HEK293 (cell line): ENCODE results near the gene MCM3AP.

Source experiments
- CTCF ChIA-PET: fragments of 350-600 bp; formaldehyde crosslinking; extraction: SDS; loops from one replicate; lab custom pipeline; 2021; ENCODE audit warnings: antibody characterized with exemption; lab: Yijun Ruan, JAX
- POLR2A ChIA-PET: fragments of 300-600 bp; formaldehyde crosslinking; extraction: SDS; loops from one replicate; lab custom pipeline; 2020; ENCODE audit warnings: antibody characterized with exemption, inconsistent platforms; lab: Yijun Ruan, JAX
- H3K27ac ChIP-seq: fragments of 200-500 bp; sonication (Bioruptor generic); 2 replicates; pipeline ENCODE4 v1.5.1; 2014; ENCODE audit warnings: low read depth, low read length, control low read depth, inconsistent platforms; ENCODE audit errors: extremely low read depth
- H3K36me3 ChIP-seq, 2 experiments: fragments of 200-500 bp in 1 of 2; sonication (Bioruptor generic) in 1 of 2; 1 replicate in 1 of 2; 2 replicates in 1 of 2; pipeline ENCODE4 v1.5.1; 2014 to 2017; ENCODE audit warnings: inconsistent platforms in 2 of 2, low read length in 2 of 2; ENCODE audit not compliant: control insufficient read depth in 2 of 2, insufficient read depth in 1 of 2
- H3K4me1 ChIP-seq: fragments of 200-500 bp; sonication (Bioruptor generic); 2 replicates; pipeline ENCODE4 v1.5.1; 2014; ENCODE audit warnings: mild to moderate bottlenecking, low read length, inconsistent platforms; ENCODE audit not compliant: control insufficient read depth, insufficient read depth
- H3K4me3 ChIP-seq: 2 replicates; pipeline ENCODE4 v1.5.1; 2011; ENCODE audit warnings: low read depth, mild to moderate bottlenecking, control low read depth, low read length, moderate library complexity
- H3K9me3 ChIP-seq: fragments of 200-500 bp; sonication (Bioruptor generic); 2 replicates; pipeline ENCODE4 v1.5.1; 2014; ENCODE audit warnings: low read depth, low read length, inconsistent platforms; ENCODE audit not compliant: control insufficient read depth, insufficient read depth
- ATF2 ChIP-seq: fragments of 450-650 bp; formaldehyde crosslinking; IDR thresholded peaks from 2 replicates; pipeline ENCODE4 v1.5.1; 2016; ENCODE audit warnings: missing biosample characterization, missing genetic modification characterization, low read depth
- BCL11A ChIP-seq: fragments of 450-650 bp; formaldehyde crosslinking; IDR thresholded peaks from 2 replicates; pipeline ENCODE4 v1.5.1; 2016; ENCODE audit warnings: low read depth, missing biosample characterization, missing genetic modification characterization
- GLIS1 ChIP-seq: fragments of 450-650 bp; formaldehyde crosslinking; IDR thresholded peaks from 2 replicates; pipeline ENCODE4 v1.5.1; 2016; ENCODE audit warnings: missing biosample characterization, missing genetic modification characterization
- YY2 ChIP-seq: fragments of 450-650 bp; formaldehyde crosslinking; IDR thresholded peaks from 2 replicates; pipeline ENCODE4 v1.5.1; 2016; ENCODE audit warnings: missing biosample characterization, missing genetic modification characterization
- ZBTB10 ChIP-seq: fragments of 450-650 bp; formaldehyde crosslinking; IDR thresholded peaks from 2 replicates; pipeline ENCODE4 v1.5.1; 2016; ENCODE audit warnings: missing biosample characterization, missing genetic modification characterization
- ZBTB6 ChIP-seq: fragments of 450-650 bp; formaldehyde crosslinking; IDR thresholded peaks from 2 replicates; pipeline ENCODE4 v1.5.1; 2017; ENCODE audit warnings: missing biosample characterization, missing genetic modification characterization
- ZNF132 ChIP-seq: fragments of 450-650 bp; formaldehyde crosslinking; IDR thresholded peaks from 2 replicates; pipeline ENCODE4 v1.5.1; 2017; ENCODE audit warnings: missing biosample characterization, missing genetic modification characterization, borderline replicate concordance
- ZNF169 ChIP-seq: fragments of 450-650 bp; formaldehyde crosslinking; IDR thresholded peaks from 2 replicates; pipeline ENCODE4 v1.5.1; 2016; ENCODE audit warnings: missing biosample characterization, missing genetic modification characterization
- ZNF19 ChIP-seq: fragments of 450-650 bp; formaldehyde crosslinking; IDR thresholded peaks from 2 replicates; pipeline ENCODE4; 2016; ENCODE audit warnings: missing biosample characterization, missing genetic modification characterization, low read depth
- ZNF202 ChIP-seq: fragments of 450-650 bp; formaldehyde crosslinking; IDR thresholded peaks from 2 replicates; pipeline ENCODE4 v1.5.1; 2016; ENCODE audit warnings: missing biosample characterization, missing genetic modification characterization, borderline replicate concordance
- ZNF214 ChIP-seq: fragments of 450-650 bp; formaldehyde crosslinking; IDR thresholded peaks from 2 replicates; pipeline ENCODE4 v1.5.1; 2017; ENCODE audit warnings: missing biosample characterization, mild to moderate bottlenecking, missing genetic modification characterization, borderline replicate concordance
- ZNF266 ChIP-seq: fragments of 450-650 bp; formaldehyde crosslinking; IDR thresholded peaks from 2 replicates; pipeline ENCODE4 v1.5.1; 2016; ENCODE audit warnings: missing biosample characterization, missing genetic modification characterization, low read depth
- ZNF274 ChIP-seq, 2 experiments: fragments of 200-500 bp in 1 of 2; fragments of 450-650 bp in 1 of 2; sonication (Bioruptor generic) in 1 of 2; formaldehyde crosslinking in 1 of 2; IDR thresholded peaks; 2 replicates each; pipeline versions ENCODE4 v1.5.1 to v1.6.1; 2014 to 2016; ENCODE audit warnings: borderline replicate concordance in 1 of 2, inconsistent platforms in 1 of 2, low read length in 1 of 2, missing biosample characterization in 1 of 2, missing genetic modification characterization in 1 of 2
- ZNF292 ChIP-seq: fragments of 450-650 bp; formaldehyde crosslinking; IDR thresholded peaks from 2 replicates; pipeline ENCODE4 v1.5.1; 2016; ENCODE audit warnings: low read depth, missing biosample characterization, missing genetic modification characterization, borderline replicate concordance
- ZNF473 ChIP-seq: fragments of 450-650 bp; formaldehyde crosslinking; IDR thresholded peaks from 2 replicates; pipeline ENCODE4 v1.5.1; 2017; ENCODE audit warnings: missing biosample characterization, missing genetic modification characterization
- ZNF768 ChIP-seq: fragments of 450-650 bp; formaldehyde crosslinking; IDR thresholded peaks from 2 replicates; pipeline ENCODE4 v1.5.1; 2018; ENCODE audit warnings: missing biosample characterization, mild to moderate bottlenecking, missing genetic modification characterization
- TF ChIP-seq, protein P1 (sequence below): fragments of 450-650 bp; formaldehyde crosslinking; IDR thresholded peaks from 2 replicates; pipeline ENCODE4 v1.5.1; 2016; ENCODE audit warnings: missing biosample characterization, missing genetic modification characterization
- TF ChIP-seq, protein P2 (sequence below): fragments of 450-650 bp; formaldehyde crosslinking; IDR thresholded peaks from 2 replicates; pipeline ENCODE4 v1.5.1; 2016; ENCODE audit warnings: missing biosample characterization, missing genetic modification characterization, low read depth

MCM3AP gene

DNA sequence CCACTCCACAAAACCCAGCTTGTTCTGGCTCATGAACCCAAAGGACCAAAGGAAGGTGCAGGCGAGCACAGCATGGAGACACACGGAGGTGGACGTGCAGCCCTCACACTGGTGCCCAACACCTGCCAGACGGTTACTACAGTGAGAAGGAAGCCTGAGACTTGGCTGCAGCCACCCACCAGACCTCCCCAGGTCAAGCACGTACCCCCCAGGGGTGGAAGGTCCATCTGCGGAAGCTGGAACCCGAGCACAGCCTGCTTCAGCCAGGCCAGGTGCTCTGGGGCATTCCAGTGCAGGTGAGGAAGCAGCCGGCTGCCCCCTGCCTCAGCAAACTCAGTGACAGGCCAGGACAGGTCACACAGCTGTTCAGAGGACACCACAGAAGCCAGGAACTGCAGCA is 40.8 kb downstream of the MCM3AP start:
- ChIA-PET POLR2A (interaction anchor here (0.6 kb wide), 1 partner anchor 271 kb away, joined by 4 read pairs; no protein-coding TSS in a partner anchor), CTCF (interaction anchor here (0.5 to 0.6 kb wide), 2 partner anchors 9 to 192 kb away, joined by 3 read pairs; no protein-coding TSS in a partner anchor)
- H3K27ac ChIP-seq, result no peak overlapping the region
- no peaks in the 10 kb centered on the region for H3K9me3 ChIP-seq
- H3K4me3 ChIP-seq, result no peak overlapping the region
- TF ChIP-seq, protein P1, sequence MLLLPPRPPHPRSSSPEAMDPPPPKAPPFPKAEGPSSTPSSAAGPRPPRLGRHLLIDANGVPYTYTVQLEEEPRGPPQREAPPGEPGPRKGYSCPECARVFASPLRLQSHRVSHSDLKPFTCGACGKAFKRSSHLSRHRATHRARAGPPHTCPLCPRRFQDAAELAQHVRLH, result no peak
- TF ChIP-seq ZNF19 (no peak), GLIS1 (peak; percentile 34)
- peaks cover 55 to 94% of the 10 kb centered on the region in 2 experiments for H3K36me3 ChIP-seq
- no peaks in the 10 kb centered on the region for H3K4me1 ChIP-seq

DNA sequence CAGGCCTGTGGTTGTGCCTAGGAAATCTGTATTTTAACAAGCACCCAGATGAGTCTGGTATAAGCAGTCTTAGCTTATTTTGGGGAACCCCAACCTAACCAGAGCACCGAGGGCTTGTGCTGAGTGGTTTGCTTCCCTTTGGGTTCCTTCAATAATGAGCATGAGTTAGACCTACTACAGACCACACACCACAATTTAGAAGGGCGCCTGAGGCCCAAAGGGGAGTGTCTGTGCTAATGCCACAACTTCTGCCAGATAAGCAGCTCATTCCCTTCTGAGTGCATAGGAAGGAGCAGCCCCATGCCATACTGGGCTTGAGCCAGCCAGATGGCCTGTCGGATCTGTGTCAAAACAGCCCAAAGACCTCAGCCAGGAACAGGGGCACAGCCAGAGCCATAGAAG is 41.5 kb downstream of the MCM3AP start:
- H3K9me3 ChIP-seq, result no peaks in the 10 kb centered on the region
- no peaks in the 10 kb centered on the region for H3K4me1 ChIP-seq
- H3K27ac ChIP-seq, result no peak overlapping the region
- H3K4me3 ChIP-seq, result no peak overlapping the region
- H3K36me3 ChIP-seq, result peaks cover 56 to 94% of the 10 kb centered on the region in 2 experiments
- CTCF ChIA-PET, result interaction anchor here (1.4 kb wide), 1 partner anchor 10 kb away, joined by 3 read pairs; no protein-coding TSS in a partner anchor
- POLR2A ChIA-PET, result interaction anchor here (1.2 kb wide), 1 partner anchor 10 kb away, joined by 3 read pairs; no protein-coding TSS in a partner anchor
- no peak for TF ChIP-seq ZNF169 (tag by site-specific recombination)
- no peak for TF ChIP-seq BCL11A
- no peak for TF ChIP-seq ZNF266 (tag by site-specific recombination)
- TF ChIP-seq, protein P2, sequence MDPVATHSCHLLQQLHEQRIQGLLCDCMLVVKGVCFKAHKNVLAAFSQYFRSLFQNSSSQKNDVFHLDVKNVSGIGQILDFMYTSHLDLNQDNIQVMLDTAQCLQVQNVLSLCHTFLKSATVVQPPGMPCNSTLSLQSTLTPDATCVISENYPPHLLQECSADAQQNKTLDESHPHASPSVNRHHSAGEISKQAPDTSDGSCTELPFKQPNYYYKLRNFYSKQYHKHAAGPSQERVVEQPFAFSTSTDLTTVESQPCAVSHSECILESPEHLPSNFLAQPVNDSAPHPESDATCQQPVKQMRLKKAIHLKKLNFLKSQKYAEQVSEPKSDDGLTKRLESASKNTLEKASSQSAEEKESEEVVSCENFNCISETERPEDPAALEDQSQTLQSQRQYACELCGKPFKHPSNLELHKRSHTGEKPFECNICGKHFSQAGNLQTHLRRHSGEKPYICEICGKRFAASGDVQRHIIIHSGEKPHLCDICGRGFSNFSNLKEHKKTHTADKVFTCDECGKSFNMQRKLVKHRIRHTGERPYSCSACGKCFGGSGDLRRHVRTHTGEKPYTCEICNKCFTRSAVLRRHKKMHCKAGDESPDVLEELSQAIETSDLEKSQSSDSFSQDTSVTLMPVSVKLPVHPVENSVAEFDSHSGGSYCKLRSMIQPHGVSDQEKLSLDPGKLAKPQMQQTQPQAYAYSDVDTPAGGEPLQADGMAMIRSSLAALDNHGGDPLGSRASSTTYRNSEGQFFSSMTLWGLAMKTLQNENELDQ (tag by site-specific recombination), result no peak
- no peak for TF ChIP-seq ATF2 (tag by site-specific recombination)
- no peak for TF ChIP-seq ZBTB6
- TF ChIP-seq ZNF292 (tag by site-specific recombination), result no peak
- TF ChIP-seq ZNF202, result no peak
- TF ChIP-seq ZNF132 (tag by site-specific recombination), result no peak
- no peak for TF ChIP-seq ZBTB10 (tag by site-specific recombination)
- no peak for TF ChIP-seq ZNF768 (tag by site-specific recombination)
- TF ChIP-seq YY2 (tag by site-specific recombination), result no peak
- no peak for TF ChIP-seq ZNF274 (IDR thresholded peaks at IDR 0.05; ENCODE audit: low read length)
- TF ChIP-seq ZNF274 (tag by site-specific recombination; IDR thresholded peaks at IDR 0.05; ENCODE audit: borderline replicate concordance), result no peak
- TF ChIP-seq ZNF473 (tag by site-specific recombination), result no peak
- no peak for TF ChIP-seq ZNF214
